Measurements from ENCODE around the gene FGF14.

DNA sequence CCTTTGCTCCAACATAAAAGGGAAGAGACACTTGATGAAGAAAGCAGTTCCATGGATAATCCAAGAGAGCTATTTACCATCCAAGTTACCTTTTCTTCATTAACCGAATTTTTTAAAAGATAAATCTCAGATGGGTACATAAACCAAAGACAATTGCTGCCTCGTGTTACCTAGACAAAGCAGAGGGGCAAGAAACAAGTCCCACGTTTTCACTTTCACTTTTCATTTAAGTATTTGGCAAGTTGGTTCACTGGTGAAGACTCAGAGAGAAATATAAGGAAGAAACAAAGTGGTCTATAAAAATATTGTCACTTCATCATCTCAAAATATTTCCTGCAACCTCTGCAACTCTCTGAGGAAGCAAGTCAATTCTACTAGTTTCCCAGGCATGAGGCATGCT lies 446.1 kb downstream of the FGF14 start:
- TF ChIP-seq, protein P1, sequence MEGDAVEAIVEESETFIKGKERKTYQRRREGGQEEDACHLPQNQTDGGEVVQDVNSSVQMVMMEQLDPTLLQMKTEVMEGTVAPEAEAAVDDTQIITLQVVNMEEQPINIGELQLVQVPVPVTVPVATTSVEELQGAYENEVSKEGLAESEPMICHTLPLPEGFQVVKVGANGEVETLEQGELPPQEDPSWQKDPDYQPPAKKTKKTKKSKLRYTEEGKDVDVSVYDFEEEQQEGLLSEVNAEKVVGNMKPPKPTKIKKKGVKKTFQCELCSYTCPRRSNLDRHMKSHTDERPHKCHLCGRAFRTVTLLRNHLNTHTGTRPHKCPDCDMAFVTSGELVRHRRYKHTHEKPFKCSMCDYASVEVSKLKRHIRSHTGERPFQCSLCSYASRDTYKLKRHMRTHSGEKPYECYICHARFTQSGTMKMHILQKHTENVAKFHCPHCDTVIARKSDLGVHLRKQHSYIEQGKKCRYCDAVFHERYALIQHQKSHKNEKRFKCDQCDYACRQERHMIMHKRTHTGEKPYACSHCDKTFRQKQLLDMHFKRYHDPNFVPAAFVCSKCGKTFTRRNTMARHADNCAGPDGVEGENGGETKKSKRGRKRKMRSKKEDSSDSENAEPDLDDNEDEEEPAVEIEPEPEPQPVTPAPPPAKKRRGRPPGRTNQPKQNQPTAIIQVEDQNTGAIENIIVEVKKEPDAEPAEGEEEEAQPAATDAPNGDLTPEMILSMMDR (IDR thresholded peaks at IDR 0.05): no peak
- TF ChIP-seq POLR2A (IDR thresholded peaks at IDR 0.05): no peak
